GM18508 (cell line): ENCODE results near the gene SMIM10L1.

Source experiments
- ATAC-seq: cut with Tn5 transposase; IDR thresholded peaks from one replicate; pipeline ENCODE4 v1.9.1; 2021; ENCODE audit warnings: moderate number of reproducible peaks; ENCODE audit not compliant: insufficient read depth, unreplicated experiment

SMIM10L1 gene

GRCh38 chr12:11171145-11171968 lies at the start of gene SMIM10L1:
TSS of gene SMIM10L1 (plus strand) at chr12:11171194. CDS start at chr12:11171357, 163 bp downstream.
- peak; percentile 86 for ATAC-seq

DNA sequence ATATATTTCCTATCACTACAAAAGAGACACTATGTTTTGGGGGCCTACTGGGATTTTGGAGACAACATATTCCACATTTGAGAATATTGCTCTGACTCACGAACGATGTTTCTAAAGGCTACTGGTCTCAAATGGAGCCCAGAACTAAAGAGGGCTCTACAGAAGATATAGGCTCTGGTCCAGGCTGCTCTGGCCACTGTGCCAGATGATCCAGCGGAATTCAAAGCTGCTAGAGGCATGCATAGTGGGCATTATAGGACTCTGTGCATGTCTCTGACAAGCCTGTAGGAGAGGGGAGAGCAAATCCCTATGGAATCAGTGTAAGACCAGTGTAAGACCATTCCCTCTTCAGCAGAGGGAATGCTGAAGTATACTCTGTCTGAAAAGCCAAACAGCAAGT lies 40.6 kb upstream of the SMIM10L1 start:
- ATAC-seq = no peak

GRCh38 chr12:11130999-11131398 lies 40.0 kb upstream of the SMIM10L1 start:
- ATAC-seq = no peak

GRCh38 chr12:11133162-11133561 lies 37.8 kb upstream of the SMIM10L1 start:
- ATAC-seq = no peak

DNA sequence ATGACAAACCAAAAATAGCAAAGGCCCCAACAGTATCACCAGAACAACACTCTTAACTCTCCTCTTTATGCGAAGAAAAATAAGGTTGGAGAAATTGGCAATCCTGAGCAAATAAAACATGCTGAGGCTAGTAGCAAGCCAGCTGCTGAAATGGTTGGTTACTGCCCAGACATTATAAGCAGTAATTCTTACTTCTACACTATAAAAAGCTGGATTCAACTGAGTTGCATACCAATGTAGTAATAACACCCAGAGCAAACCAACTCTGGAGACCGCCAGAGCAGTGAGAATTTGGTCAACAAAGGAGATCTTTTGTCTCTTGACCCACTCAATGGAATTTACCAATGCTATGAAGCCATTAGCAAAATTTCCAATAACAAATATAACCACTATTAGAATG lies 37.2 kb upstream of the SMIM10L1 start:
- ATAC-seq = no peak

GRCh38 chr12:11134305-11134704 lies 36.7 kb upstream of the SMIM10L1 start, which contains the start of gene TAS2R30:
TSS of gene TAS2R30 (minus strand) at chr12:11134644. CDS start at chr12:11134244, 400 bp downstream.
- no peak for ATAC-seq

GRCh38 chr12:11136075-11136474 lies 34.9 kb upstream of the SMIM10L1 start:
- ATAC-seq = no peak

GRCh38 chr12:11143352-11143751 lies 27.6 kb upstream of the SMIM10L1 start:
- no peak for ATAC-seq

GRCh38 chr12:11144297-11144696 lies 26.7 kb upstream of the SMIM10L1 start:
- ATAC-seq = no peak

DNA sequence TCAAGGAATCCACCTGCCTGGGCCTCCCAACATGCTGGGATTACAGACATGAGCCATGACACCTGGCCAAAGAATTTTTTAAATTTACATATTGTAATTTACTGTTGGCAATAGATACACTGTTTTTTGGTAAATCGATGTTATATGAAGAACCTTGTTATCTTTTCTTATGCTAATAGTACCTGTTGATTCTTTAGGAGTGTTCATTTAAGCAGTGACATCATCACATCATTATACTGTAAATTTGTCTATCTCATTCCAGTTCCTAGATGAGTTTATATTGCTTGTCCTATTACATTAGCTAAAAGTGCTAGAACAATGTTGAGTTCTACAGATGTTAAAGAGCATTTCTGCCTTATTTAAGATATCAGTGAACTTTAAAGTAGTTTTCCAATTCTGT lies 23.6 kb upstream of the SMIM10L1 start:
- no peak for ATAC-seq

- no peak for ATAC-seq
Observed at GRCh38 chr12:11150832-11151231, 20.2 kb upstream of the SMIM10L1 start.

GRCh38 chr12:11152725-11153124 lies 18.3 kb upstream of the SMIM10L1 start:
- ATAC-seq = no peak

DNA sequence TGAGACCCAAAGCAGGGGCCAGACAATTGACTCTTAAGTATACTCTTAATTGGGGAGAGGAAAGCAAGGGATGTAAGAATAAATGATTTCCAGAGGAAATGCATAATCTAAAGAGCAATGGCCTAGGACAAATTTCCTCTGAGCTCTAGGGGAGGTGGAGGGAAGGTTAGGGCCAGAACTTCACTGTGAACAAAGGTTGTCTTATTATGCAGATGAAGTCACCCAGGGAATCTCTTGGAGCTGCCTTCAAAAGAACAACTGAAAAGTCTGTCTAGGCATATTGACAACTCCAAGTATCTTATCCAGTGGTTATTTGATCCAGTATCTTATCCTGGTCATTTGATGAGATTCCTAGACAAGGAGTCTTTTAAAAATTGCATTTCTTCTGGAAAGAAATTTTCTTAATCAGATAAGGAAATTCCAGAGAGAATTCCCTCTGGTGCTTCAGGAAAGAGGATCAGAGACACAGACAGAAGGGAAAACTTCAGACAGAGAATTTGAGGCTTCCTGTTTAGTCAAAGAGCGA lies 16.5 kb upstream of the SMIM10L1 start:
- ATAC-seq = no peak

DNA sequence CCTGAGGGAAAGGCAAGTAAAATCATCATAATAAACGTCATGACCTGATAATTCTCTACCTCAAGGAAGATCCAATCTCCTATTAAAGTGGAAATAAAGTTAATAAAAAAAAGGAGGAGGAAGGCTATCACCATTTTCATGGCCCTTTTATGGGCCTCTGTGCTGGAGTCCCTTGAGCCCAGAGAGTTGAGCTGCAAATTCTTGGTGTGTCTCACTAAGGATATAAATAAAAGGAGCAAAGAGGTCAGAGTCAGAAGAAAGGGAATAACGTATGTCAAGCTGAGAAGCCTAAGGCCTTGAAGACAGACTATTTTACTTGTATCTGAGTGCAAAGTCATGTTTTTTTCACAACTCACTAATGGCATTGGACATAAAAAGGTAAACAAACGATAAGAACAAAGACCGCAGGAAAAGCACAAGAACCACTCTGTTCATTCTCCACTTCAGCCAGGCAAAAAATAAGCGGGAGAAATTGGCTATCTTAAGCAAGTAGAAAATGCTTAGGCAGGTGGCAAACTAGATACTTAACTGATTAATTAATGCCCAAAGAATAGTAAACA lies 12.0 kb upstream of the SMIM10L1 start:
- no peak for ATAC-seq

DNA sequence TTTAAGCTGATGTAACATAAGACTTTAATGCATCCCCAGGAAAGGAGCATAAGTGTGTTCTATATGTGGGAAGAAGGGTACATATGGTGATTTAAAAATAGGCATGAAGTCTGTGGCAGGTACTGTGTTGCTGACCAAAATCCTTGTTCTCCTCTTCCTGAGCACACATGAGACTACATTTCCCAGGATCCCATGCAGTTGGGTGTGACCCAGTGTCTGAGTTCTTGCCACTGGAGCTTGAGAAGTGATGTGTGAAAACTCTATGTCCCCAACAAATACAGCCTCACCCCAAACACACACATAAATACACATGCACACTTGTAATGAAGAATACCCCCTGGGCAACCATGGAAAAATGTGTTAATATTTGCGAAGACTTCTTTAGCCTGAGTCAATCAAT lies 8.5 kb upstream of the SMIM10L1 start:
- no peak for ATAC-seq

DNA sequence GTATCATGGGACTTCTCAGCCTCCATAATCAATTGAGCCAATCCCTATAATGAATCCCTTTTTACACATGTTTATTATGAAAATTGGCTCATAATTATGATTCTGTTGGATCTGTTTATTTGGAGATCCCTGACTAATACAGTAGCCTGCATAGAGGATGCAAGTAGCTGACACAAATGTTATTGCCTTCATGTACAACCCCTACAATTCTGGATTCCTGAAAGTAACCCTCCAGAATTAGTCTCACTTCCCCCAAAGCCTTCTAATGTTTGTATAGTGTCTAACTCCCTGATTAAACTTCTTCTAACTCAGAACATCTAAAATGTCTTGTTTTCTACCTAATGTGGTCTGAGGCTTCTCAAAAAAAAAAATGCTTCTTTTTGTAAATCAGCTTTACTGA lies 6.6 kb upstream of the SMIM10L1 start:
- ATAC-seq = no peak

- ATAC-seq = no peak
Observed at GRCh38 chr12:11166300-11166699, 4.7 kb upstream of the SMIM10L1 start.

DNA sequence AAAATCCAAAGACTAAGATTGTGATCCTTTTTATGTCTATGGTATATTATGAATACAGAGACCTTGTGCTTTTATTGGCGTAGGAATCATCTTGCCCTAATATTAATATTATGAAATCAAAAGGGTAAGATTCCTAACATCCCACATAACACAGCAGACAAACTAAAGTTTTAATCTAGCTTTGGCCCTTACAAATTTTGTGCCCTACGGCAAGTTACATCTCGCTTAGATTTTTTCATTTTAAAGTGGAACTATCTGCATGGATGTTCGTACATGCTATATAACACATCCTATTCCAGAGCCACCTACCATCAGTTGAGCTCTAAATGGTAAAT lies 217 bp upstream of the SMIM10L1 start:
- no peak for ATAC-seq

GRCh38 chr12:11171969-11172675 lies 1.1 kb downstream of the SMIM10L1 start:
- no peak for ATAC-seq

- ATAC-seq = no peak
Observed at GRCh38 chr12:11174022-11174421, 3.0 kb downstream of the SMIM10L1 start.

GRCh38 chr12:11178250-11178649 lies 7.3 kb downstream of the SMIM10L1 start:
- ATAC-seq = no peak
